ENCODE results near the gene LUZP4. TPM values are rescaled to one million over a fixed set of nuclear protein-coding genes. Genes with fewer than 3 reads are reported as not detected.

LUZP4 gene
- total and polyA plus RNA-seq, 2 of the 8 experiments (the other 6 are each of a cell fraction or from before 2014, with no cell fraction given): 0.17 TPM; not detected in 1

GRCh38 chrX:115311601-115312001, 22.1 kb downstream of the LUZP4 start:
- no peak overlapping the region for H2AFZ ChIP-seq (ENCODE audit: low read length)
- no peak overlapping the region for H2BK12ac ChIP-seq (ENCODE audit: low read depth, low read length)
- FAIRE-seq (no peak), DNase-seq (ENCODE audit: low read depth in 1 of 2, low spot score in 2 of 2) (peak; percentile 29 to 65)
- H3K4ac ChIP-seq (replicated peaks; ENCODE audit: insufficient read length, low read depth, low read length): no peak overlapping the region
- no peak overlapping the region for H2AK5ac ChIP-seq (ENCODE audit: low read depth, low read length)
- no peaks in the 10 kb centered on the region for H3K27me3 ChIP-seq (replicated peaks in 1 of 4; ENCODE audit: control insufficient read depth in 3 of 4, extremely low read depth in 1 of 4, insufficient read depth in 3 of 4, low read length in 3 of 4)
- H3K9me3 ChIP-seq (ENCODE audit: insufficient read depth in 2 of 2, low read depth in 1 of 2, low read length in 1 of 2): 0 out of 4 replicates have a peak, but pooled peaks cover 0 to 5% of the 10 kb centered on the region in 2 experiments
- no peaks in the 10 kb centered on the region for H3K36me3 ChIP-seq (ENCODE audit: control insufficient read depth in 2 of 4, insufficient read depth in 4 of 4, low read length in 3 of 4)
- 2% methylated on average over 18 of the region's 19 CpGs; no CpG with 5 or more reads in 1 of the 2 experiments for WGBS, 2 experiments (ENCODE audit: extremely low coverage in 1 of 2, insufficient coverage in 1 of 2, insufficient read length in 1 of 2, insufficient replicate concordance in 2 of 2, low coverage in 1 of 2, low lambda C conversion rate in 2 of 2, missing lambda C conversion rate in 1 of 2)
- ChIA-PET POLR2A (ENCODE audit: partially characterized antibody) (interaction anchor here (0.6 kb wide), 1 partner anchor 67 kb away, joined by 3 read pairs; no protein-coding TSS in a partner anchor), CTCF (ENCODE audit: partially characterized antibody) (interaction anchor here (1.2 to 1.3 kb wide), 2 partner anchors 12 to 85 kb away, joined by 4 read pairs; no protein-coding TSS in a partner anchor)
- H3K23me2 ChIP-seq (ENCODE audit: low read depth, low read length): no peaks in the 10 kb centered on the region
- no peak overlapping the region for H2BK15ac ChIP-seq (ENCODE audit: low read length)
- no peaks in the 10 kb centered on the region for H3K79me2 ChIP-seq (ENCODE audit: control insufficient read depth in 1 of 2, insufficient read depth in 2 of 2, low read length in 2 of 2)
- H3K18ac ChIP-seq (ENCODE audit: extremely low read depth, low read length): no peak overlapping the region; the same call in none of the 2 replicates
- no peaks in the 10 kb centered on the region for H3K79me1 ChIP-seq (ENCODE audit: low read depth, low read length)
- H3K4me1 ChIP-seq (replicated peaks in 1 of 4; ENCODE audit: control insufficient read depth in 3 of 4, insufficient read depth in 4 of 4, low read length in 3 of 4): peaks cover 0 to 6% (median under 1%) of the 10 kb centered on the region in 4 experiments; a peak in 1 of 7 replicates
- H3K56ac ChIP-seq (replicated peaks; ENCODE audit: insufficient read length, low read depth, low read length): no peak overlapping the region
- no peak overlapping the region; the same call in 1 of the 2 replicates for H2BK20ac ChIP-seq (ENCODE audit: low read length)
- no peak overlapping the region for H3K9ac ChIP-seq (replicated peaks in 1 of 4; ENCODE audit: extremely low read depth in 1 of 4, low read depth in 3 of 4, low read length in 3 of 4)
- H2BK120ac ChIP-seq (replicated peaks; ENCODE audit: low read depth, low read length): no peak overlapping the region
- no peak overlapping the region for H3K27ac ChIP-seq (ENCODE audit: low read depth, low read length)
- H3K14ac ChIP-seq (ENCODE audit: insufficient read length): no peak overlapping the region
- H4K91ac ChIP-seq (replicated peaks; ENCODE audit: insufficient read length, low read length): no peak overlapping the region
- H3K23ac ChIP-seq (ENCODE audit: insufficient read length): no peak overlapping the region
- no peaks in the 10 kb centered on the region for H4K20me1 ChIP-seq (replicated peaks in 1 of 2; ENCODE audit: control insufficient read depth in 1 of 2, insufficient read depth in 2 of 2, low read length in 2 of 2)
- peak overlapping the region; percentile 57 to 62 for H3K4me2 ChIP-seq (ENCODE audit: insufficient read depth in 1 of 2, low read depth in 2 of 2, low read length in 2 of 2)
- H3K4me3 ChIP-seq (ENCODE audit: extremely low read depth in 1 of 4, insufficient read depth in 2 of 4, low read depth in 3 of 4, low read length in 4 of 4): peak overlapping the region; percentile 3 to 43 (median 30); a peak in 5 of 8 replicates
- H2BK5ac ChIP-seq (ENCODE audit: low read depth, low read length): no peak overlapping the region
- no peak overlapping the region; the same call in 1 of the 2 replicates for H4K8ac ChIP-seq (ENCODE audit: extremely low read depth, insufficient read depth, low read length)
- H4K5ac ChIP-seq (ENCODE audit: insufficient read length, low read depth, low read length): no peak overlapping the region
- peak; percentile 25 to 51; a peak in 3 of 4 replicates for TF ChIP-seq RAD21 (IDR thresholded peaks at IDR 0.05 in 1 of 2, conservative IDR thresholded peaks at IDR 0.05 in 1 of 2; ENCODE audit: low read depth in 2 of 2, low read length in 2 of 2)
- 0 out of 2 replicates have a peak, but pooled peaks have one; percentile 20 for TF ChIP-seq ATF3 (IDR thresholded peaks at IDR 0.05; ENCODE audit: insufficient read depth, low read depth, low read length)
- TF ChIP-seq ASH2L (IDR thresholded peaks at IDR 0.05; ENCODE audit: low read length): peak; percentile 30
- TF ChIP-seq SAP30 (IDR thresholded peaks at IDR 0.05; ENCODE audit: insufficient read depth, insufficient replicate concordance, low read length): no peak
- peak; percentile 69 for TF ChIP-seq USF2 (IDR thresholded peaks at IDR 0.05; ENCODE audit: low read length)
- no peak for TF ChIP-seq FOSL1 (IDR thresholded peaks at IDR 0.05; ENCODE audit: insufficient read depth, low read depth, low read length)
- peak; percentile 28 to 47 (median 37) for TF ChIP-seq CTCF (IDR thresholded peaks at IDR 0.05; ENCODE audit: control extremely low read depth in 1 of 3, insufficient read depth in 1 of 3, low read depth in 1 of 3, low read length in 3 of 3)
